ENCODE data around the gene VSTM5.

DNA sequence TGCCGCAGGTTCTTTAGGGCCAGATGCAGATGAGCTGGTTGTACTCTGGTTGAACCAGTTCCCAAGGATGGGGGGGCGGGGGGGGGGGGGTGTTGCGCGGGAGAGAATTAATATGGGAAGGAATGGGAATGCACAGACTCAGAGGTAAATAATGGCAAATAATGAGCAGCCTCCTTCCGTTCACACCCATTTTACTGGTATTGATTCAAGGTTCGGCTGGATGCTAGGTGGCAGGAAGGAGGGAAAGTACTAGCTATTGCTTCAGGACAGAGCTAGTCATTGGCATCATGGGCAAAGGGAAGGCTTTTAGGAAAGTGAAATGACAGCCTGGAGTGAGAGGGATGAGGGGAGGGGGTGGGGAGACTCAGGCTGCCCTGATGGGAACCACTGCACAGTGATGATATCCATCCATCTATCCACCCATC, at the start of gene VSTM5:
- TF ChIP-seq, protein P1, sequence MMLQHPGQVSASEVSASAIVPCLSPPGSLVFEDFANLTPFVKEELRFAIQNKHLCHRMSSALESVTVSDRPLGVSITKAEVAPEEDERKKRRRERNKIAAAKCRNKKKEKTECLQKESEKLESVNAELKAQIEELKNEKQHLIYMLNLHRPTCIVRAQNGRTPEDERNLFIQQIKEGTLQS (IDR thresholded peaks at IDR 0.05): no peak
- TF ChIP-seq, protein P2, sequence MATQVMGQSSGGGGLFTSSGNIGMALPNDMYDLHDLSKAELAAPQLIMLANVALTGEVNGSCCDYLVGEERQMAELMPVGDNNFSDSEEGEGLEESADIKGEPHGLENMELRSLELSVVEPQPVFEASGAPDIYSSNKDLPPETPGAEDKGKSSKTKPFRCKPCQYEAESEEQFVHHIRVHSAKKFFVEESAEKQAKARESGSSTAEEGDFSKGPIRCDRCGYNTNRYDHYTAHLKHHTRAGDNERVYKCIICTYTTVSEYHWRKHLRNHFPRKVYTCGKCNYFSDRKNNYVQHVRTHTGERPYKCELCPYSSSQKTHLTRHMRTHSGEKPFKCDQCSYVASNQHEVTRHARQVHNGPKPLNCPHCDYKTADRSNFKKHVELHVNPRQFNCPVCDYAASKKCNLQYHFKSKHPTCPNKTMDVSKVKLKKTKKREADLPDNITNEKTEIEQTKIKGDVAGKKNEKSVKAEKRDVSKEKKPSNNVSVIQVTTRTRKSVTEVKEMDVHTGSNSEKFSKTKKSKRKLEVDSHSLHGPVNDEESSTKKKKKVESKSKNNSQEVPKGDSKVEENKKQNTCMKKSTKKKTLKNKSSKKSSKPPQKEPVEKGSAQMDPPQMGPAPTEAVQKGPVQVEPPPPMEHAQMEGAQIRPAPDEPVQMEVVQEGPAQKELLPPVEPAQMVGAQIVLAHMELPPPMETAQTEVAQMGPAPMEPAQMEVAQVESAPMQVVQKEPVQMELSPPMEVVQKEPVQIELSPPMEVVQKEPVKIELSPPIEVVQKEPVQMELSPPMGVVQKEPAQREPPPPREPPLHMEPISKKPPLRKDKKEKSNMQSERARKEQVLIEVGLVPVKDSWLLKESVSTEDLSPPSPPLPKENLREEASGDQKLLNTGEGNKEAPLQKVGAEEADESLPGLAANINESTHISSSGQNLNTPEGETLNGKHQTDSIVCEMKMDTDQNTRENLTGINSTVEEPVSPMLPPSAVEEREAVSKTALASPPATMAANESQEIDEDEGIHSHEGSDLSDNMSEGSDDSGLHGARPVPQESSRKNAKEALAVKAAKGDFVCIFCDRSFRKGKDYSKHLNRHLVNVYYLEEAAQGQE (IDR thresholded peaks at IDR 0.05): no peak
- TF ChIP-seq, protein P3, sequence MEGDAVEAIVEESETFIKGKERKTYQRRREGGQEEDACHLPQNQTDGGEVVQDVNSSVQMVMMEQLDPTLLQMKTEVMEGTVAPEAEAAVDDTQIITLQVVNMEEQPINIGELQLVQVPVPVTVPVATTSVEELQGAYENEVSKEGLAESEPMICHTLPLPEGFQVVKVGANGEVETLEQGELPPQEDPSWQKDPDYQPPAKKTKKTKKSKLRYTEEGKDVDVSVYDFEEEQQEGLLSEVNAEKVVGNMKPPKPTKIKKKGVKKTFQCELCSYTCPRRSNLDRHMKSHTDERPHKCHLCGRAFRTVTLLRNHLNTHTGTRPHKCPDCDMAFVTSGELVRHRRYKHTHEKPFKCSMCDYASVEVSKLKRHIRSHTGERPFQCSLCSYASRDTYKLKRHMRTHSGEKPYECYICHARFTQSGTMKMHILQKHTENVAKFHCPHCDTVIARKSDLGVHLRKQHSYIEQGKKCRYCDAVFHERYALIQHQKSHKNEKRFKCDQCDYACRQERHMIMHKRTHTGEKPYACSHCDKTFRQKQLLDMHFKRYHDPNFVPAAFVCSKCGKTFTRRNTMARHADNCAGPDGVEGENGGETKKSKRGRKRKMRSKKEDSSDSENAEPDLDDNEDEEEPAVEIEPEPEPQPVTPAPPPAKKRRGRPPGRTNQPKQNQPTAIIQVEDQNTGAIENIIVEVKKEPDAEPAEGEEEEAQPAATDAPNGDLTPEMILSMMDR (IDR thresholded peaks at IDR 0.05; ENCODE audit: low read depth, low read length, missing input control): no peak
- TF ChIP-seq, protein P4, sequence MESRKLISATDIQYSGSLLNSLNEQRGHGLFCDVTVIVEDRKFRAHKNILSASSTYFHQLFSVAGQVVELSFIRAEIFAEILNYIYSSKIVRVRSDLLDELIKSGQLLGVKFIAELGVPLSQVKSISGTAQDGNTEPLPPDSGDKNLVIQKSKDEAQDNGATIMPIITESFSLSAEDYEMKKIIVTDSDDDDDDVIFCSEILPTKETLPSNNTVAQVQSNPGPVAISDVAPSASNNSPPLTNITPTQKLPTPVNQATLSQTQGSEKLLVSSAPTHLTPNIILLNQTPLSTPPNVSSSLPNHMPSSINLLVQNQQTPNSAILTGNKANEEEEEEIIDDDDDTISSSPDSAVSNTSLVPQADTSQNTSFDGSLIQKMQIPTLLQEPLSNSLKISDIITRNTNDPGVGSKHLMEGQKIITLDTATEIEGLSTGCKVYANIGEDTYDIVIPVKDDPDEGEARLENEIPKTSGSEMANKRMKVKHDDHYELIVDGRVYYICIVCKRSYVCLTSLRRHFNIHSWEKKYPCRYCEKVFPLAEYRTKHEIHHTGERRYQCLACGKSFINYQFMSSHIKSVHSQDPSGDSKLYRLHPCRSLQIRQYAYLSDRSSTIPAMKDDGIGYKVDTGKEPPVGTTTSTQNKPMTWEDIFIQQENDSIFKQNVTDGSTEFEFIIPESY (IDR thresholded peaks at IDR 0.05): no peak
- TF ChIP-seq TAF1 (conservative IDR thresholded peaks at IDR 0.05) (no peak), YY1 (IDR thresholded peaks at IDR 0.05) (no peak), NR2F2 (IDR thresholded peaks at IDR 0.05) (no peak), RXRA (IDR thresholded peaks at IDR 0.05) (no peak), EGR1 (IDR thresholded peaks at IDR 0.05; ENCODE audit: low read depth in 2 of 2) (no peak)
- TF ChIP-seq, protein P5, sequence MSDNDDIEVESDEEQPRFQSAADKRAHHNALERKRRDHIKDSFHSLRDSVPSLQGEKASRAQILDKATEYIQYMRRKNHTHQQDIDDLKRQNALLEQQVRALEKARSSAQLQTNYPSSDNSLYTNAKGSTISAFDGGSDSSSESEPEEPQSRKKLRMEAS (IDR thresholded peaks at IDR 0.05): no peak
